Measurements from ENCODE around the gene CAT.

The CAT gene

GRCh38 chr11:34476849-34477248 is 38.1 kb downstream of the CAT start:
- TF ChIP-seq CTCF (IDR thresholded peaks at IDR 0.05; ENCODE audit: low read depth, low read length) = no peak

GRCh38 chr11:34478845-34479663 is 40.3 kb downstream of the CAT start:
- DNase-seq (ENCODE audit: extremely low read depth, low read depth) = no peak
- TF ChIP-seq CTCF (IDR thresholded peaks at IDR 0.05; ENCODE audit: low read depth, low read length) = no peak

More at GRCh38 chr11:34476849-34477248, 38.1 kb downstream of the CAT start:
- DNase-seq (ENCODE audit: extremely low read depth, low read depth) = no peak

- no peak for DNase-seq (ENCODE audit: extremely low read depth, low read depth)
- TF ChIP-seq CTCF (IDR thresholded peaks at IDR 0.05; ENCODE audit: low read depth, low read length) = no peak
These were observed 41.6 kb downstream of the CAT start for GRCh38 chr11:34480314-34480713.

GRCh38 chr11:34481307-34481706 is 42.6 kb downstream of the CAT start:
- TF ChIP-seq CTCF (IDR thresholded peaks at IDR 0.05; ENCODE audit: low read depth, low read length) = no peak
- no peak for DNase-seq (ENCODE audit: extremely low read depth, low read depth)

- TF ChIP-seq CTCF (IDR thresholded peaks at IDR 0.05; ENCODE audit: low read depth, low read length) = no peak
- no peak for DNase-seq (ENCODE audit: extremely low read depth, low read depth)
These were observed 44.6 kb downstream of the CAT start for GRCh38 chr11:34483106-34483874.

GRCh38 chr11:34487430-34487829 is 48.7 kb downstream of the CAT start:
- no peak for TF ChIP-seq CTCF (IDR thresholded peaks at IDR 0.05; ENCODE audit: low read depth, low read length)
- DNase-seq (ENCODE audit: extremely low read depth, low read depth) = no peak

All from AG09319 (cell line).